ENCODE results near the gene MYO15B. TPM values are rescaled to one million over a fixed set of nuclear protein-coding genes. Genes with fewer than 3 reads are reported as not detected.

MYO15B gene
- polyA plus RNA-seq, 1 experiment = 0.52 TPM

- CTCF ChIA-PET = no interaction called here
- POLR2A ChIA-PET = no interaction called here
- peaks cover 2% of the 10 kb centered on the region for H3K27me3 ChIP-seq (ENCODE audit: control insufficient read depth, insufficient read depth, low read length)
- H3K9me3 ChIP-seq (ENCODE audit: control insufficient read depth, insufficient read depth, low read length) = no peaks in the 10 kb centered on the region
- H3K27ac ChIP-seq (ENCODE audit: low read depth, low read length) = no peak overlapping the region
- no peak for DNase-seq (ENCODE audit: low read depth, low spot score)
- no peak for TF ChIP-seq CTCF (IDR thresholded peaks at IDR 0.05; ENCODE audit: low read depth, low read length)
- no peak overlapping the region for H3K4me3 ChIP-seq (ENCODE audit: low read depth, low read length)
Observed at GRCh38 chr17:75607086-75607485, 19.5 kb downstream of the MYO15B start.

GRCh38 chr17:75610103-75610984 lies 22.7 kb downstream of the MYO15B start:
- H3K27ac ChIP-seq (ENCODE audit: low read depth, low read length) = no peak overlapping the region
- ChIA-PET CTCF (interaction anchor here (1.7 to 2.1 kb wide), 3 partner anchors 23 to 24 kb away, joined by 5 to 16 read pairs (median 7); partner anchors contain the start of gene SMIM5), POLR2A (interaction anchor here (0.9 kb wide), 1 partner anchor 10 kb away, joined by 3 read pairs; no protein-coding TSS in a partner anchor)
- peaks cover 2% of the 10 kb centered on the region for H3K27me3 ChIP-seq (ENCODE audit: control insufficient read depth, insufficient read depth, low read length)
- TF ChIP-seq CTCF (IDR thresholded peaks at IDR 0.05; ENCODE audit: low read depth, low read length) = no peak
- H3K9me3 ChIP-seq (ENCODE audit: control insufficient read depth, insufficient read depth, low read length) = no peaks in the 10 kb centered on the region
- no peak for DNase-seq (ENCODE audit: low read depth, low spot score)
- no peak overlapping the region for H3K4me3 ChIP-seq (ENCODE audit: low read depth, low read length)

GRCh38 chr17:75611851-75612429 lies 24.3 kb downstream of the MYO15B start:
- CTCF ChIA-PET = interaction anchor here (1.7 to 2.1 kb wide), 2 partner anchors 21 to 22 kb away, joined by 5 to 7 read pairs; partner anchors contain the start of gene SMIM5
- H3K27ac ChIP-seq (ENCODE audit: low read depth, low read length) = no peak overlapping the region
- peaks cover under 1% of the 10 kb centered on the region for H3K27me3 ChIP-seq (ENCODE audit: control insufficient read depth, insufficient read depth, low read length)
- H3K4me3 ChIP-seq (ENCODE audit: low read depth, low read length) = no peak overlapping the region
- POLR2A ChIA-PET = no interaction called here
- TF ChIP-seq CTCF (IDR thresholded peaks at IDR 0.05; ENCODE audit: low read depth, low read length) = no peak
- no peaks in the 10 kb centered on the region; the same call in 1 of the 2 replicates for H3K9me3 ChIP-seq (ENCODE audit: control insufficient read depth, insufficient read depth, low read length)
- DNase-seq (ENCODE audit: low read depth, low spot score) = no peak

- ChIA-PET CTCF (interaction anchor here (2.1 kb wide), 1 partner anchor 13 kb away, joined by 7 read pairs; no protein-coding TSS in a partner anchor), POLR2A (no interaction called here)
- H3K27ac ChIP-seq (ENCODE audit: low read depth, low read length) = no peak overlapping the region
- no peak for TF ChIP-seq CTCF (IDR thresholded peaks at IDR 0.05; ENCODE audit: low read depth, low read length)
- peaks cover 3% of the 10 kb centered on the region for H3K27me3 ChIP-seq (ENCODE audit: control insufficient read depth, insufficient read depth, low read length)
- H3K4me3 ChIP-seq (ENCODE audit: low read depth, low read length) = no peak overlapping the region
- H3K9me3 ChIP-seq (ENCODE audit: control insufficient read depth, insufficient read depth, low read length) = no peaks in the 10 kb centered on the region; the same call in 1 of the 2 replicates
- no peak for DNase-seq (ENCODE audit: low read depth, low spot score)
Observed at GRCh38 chr17:75612906-75613626, 25.5 kb downstream of the MYO15B start.
